GM18502 (cell line): Measurements from ENCODE around the gene RPL21.
"Not testable (repeated sequence)": the region's sequence is repeated elsewhere in the genome, so short reads cannot be mapped to it uniquely, and the experiment has no call there.

Experiments used
- ATAC-seq: cut with Tn5 transposase; IDR thresholded peaks from one replicate; pipeline ENCODE4 v1.9.1; 2021; ENCODE audit warnings: mild to moderate bottlenecking; ENCODE audit not compliant: unreplicated experiment, poor library complexity

The RPL21 gene

GRCh38 chr13:27283906-27284493 lies 32.6 kb downstream of the RPL21 start:
- no peak for ATAC-seq

- no peak for ATAC-seq
Observed at GRCh38 chr13:27288392-27288791, 37.0 kb downstream of the RPL21 start.

- ATAC-seq: no peak
Observed at GRCh38 chr13:27289011-27289665, 37.8 kb downstream of the RPL21 start.

- no peak for ATAC-seq
Observed at GRCh38 chr13:27290715-27291114, 39.4 kb downstream of the RPL21 start.

GRCh38 chr13:27291967-27292366 lies 40.6 kb downstream of the RPL21 start:
- ATAC-seq: not testable (repeated sequence)

GRCh38 chr13:27293076-27293691 lies 41.8 kb downstream of the RPL21 start:
- ATAC-seq: no peak

- no peak for ATAC-seq
Observed at GRCh38 chr13:27293873-27294515, 42.6 kb downstream of the RPL21 start.

- ATAC-seq: no peak
Observed at GRCh38 chr13:27295096-27295495, 43.7 kb downstream of the RPL21 start.

GRCh38 chr13:27295660-27296059 lies 44.3 kb downstream of the RPL21 start:
- ATAC-seq: no peak

- no peak for ATAC-seq
Observed at GRCh38 chr13:27296496-27296895, 45.1 kb downstream of the RPL21 start.

- ATAC-seq: no peak
Observed at GRCh38 chr13:27298849-27299248, 47.5 kb downstream of the RPL21 start.

GRCh38 chr13:27300406-27300805 lies 49.0 kb downstream of the RPL21 start:
- ATAC-seq: not testable (repeated sequence)

- ATAC-seq: no peak
Observed at GRCh38 chr13:27300941-27301586, 49.7 kb downstream of the RPL21 start.

- no peak for ATAC-seq
Observed at GRCh38 chr13:27302643-27303262, 51.4 kb downstream of the RPL21 start.

GRCh38 chr13:27304099-27304498 lies 52.7 kb downstream of the RPL21 start:
- ATAC-seq: no peak

- no peak for ATAC-seq
Observed at GRCh38 chr13:27304611-27305010, 53.3 kb downstream of the RPL21 start.
